Neural progenitor cell (in vitro differentiated cells): ENCODE measurements around the gene CBFA2T3. TPM values are rescaled to one million over a fixed set of nuclear protein-coding genes. Genes with fewer than 3 reads are reported as not detected.
A peak's percentile ranks its signal among the peaks of the same experiment; 100 is the strongest.

Experiments
- DNase-seq: peaks from one replicate; pipeline ENCODE4 v3.0.0-alpha.2; 2016; ENCODE audit warnings: low spot score
- H2AFZ ChIP-seq: fragments of 200-600 bp; sonication (generic); replicated peaks from 2 replicates; pipeline ENCODE4 v1.6.1; 2016; ENCODE audit warnings: antibody characterized with exemption
- H3F3A ChIP-seq: fragments of 200-600 bp; sonication (generic); 2 replicates; pipeline ENCODE4 v1.6.1; 2016; ENCODE audit warnings: antibody characterized with exemption, low read depth
- H3K27ac ChIP-seq: fragments of 200-600 bp; sonication (generic); 2 replicates; pipeline ENCODE4 v1.5.1; 2016; ENCODE audit warnings: mild to moderate bottlenecking
- H3K27me3 ChIP-seq: fragments of 200-600 bp; sonication (generic); 2 replicates; pipeline ENCODE4 v1.6.1; 2016; ENCODE audit warnings: mild to moderate bottlenecking, moderate library complexity
- H3K36me3 ChIP-seq: fragments of 200-600 bp; sonication (generic); 2 replicates; pipeline ENCODE4 v1.5.1; 2016
- H3K4me1 ChIP-seq: fragments of 200-600 bp; sonication (generic); 2 replicates; pipeline ENCODE4 v1.6.1; 2016; ENCODE audit warnings: mixed run types
- H3K4me2 ChIP-seq: fragments of 200-600 bp; sonication (generic); 2 replicates; pipeline ENCODE4 v1.6.1; 2016
- H3K4me3 ChIP-seq: fragments of 200-600 bp; sonication (generic); 2 replicates; pipeline ENCODE4 v1.5.1; 2016
- H3K79me2 ChIP-seq: fragments of 200-600 bp; sonication (generic); 2 replicates; pipeline ENCODE4 v1.6.1; 2016; ENCODE audit warnings: low read depth
- H3K9ac ChIP-seq: fragments of 200-600 bp; sonication (generic); 2 replicates; pipeline ENCODE4 v1.6.1; 2016
- H3K9me3 ChIP-seq: fragments of 200-600 bp; sonication (generic); 2 replicates; pipeline ENCODE4 v1.5.1; 2016; ENCODE audit warnings: low read depth
- H4K20me1 ChIP-seq: fragments of 200-600 bp; sonication (generic); 2 replicates; pipeline ENCODE4 v1.6.1; 2016; ENCODE audit warnings: low read depth
- H3K27ac Mint-ChIP-seq: 3 replicates; pipeline ENCODE4 v1.8.0; 2021; ENCODE audit warnings: mixed read lengths
- H3K27me3 Mint-ChIP-seq: 2 replicates; pipeline ENCODE4 v1.8.0; 2022; ENCODE audit warnings: low read depth, mild to moderate bottlenecking, inconsistent platforms, moderate library complexity, mixed read lengths; ENCODE audit not compliant: insufficient read depth
- H3K36me3 Mint-ChIP-seq: 3 replicates; pipeline ENCODE4 v1.8.0; 2021; ENCODE audit warnings: mixed read lengths
- H3K4me1 Mint-ChIP-seq: 3 replicates; pipeline ENCODE4 v1.8.0; 2021; ENCODE audit warnings: mixed read lengths
- H3K4me3 Mint-ChIP-seq: 3 replicates; pipeline ENCODE4 v1.8.0; 2021; ENCODE audit warnings: mild to moderate bottlenecking, moderate library complexity, mixed read lengths
- H3K9me3 Mint-ChIP-seq: 3 replicates; pipeline ENCODE4 v1.8.0; 2020; ENCODE audit warnings: mixed read lengths
- CTCF ChIP-seq: fragments of 200-600 bp; sonication (generic); IDR thresholded peaks from 2 replicates; pipeline ENCODE4 v1.5.1; 2017; ENCODE audit warnings: antibody characterized with exemption, mild to moderate bottlenecking
- EZH2 ChIP-seq: fragments of 200-600 bp; sonication (generic); IDR thresholded peaks from 2 replicates; pipeline ENCODE4 v1.6.1; 2017; ENCODE audit warnings: antibody characterized with exemption, mild to moderate bottlenecking, moderate library complexity
- EZH2phosphoT487 ChIP-seq: fragments of 200-600 bp; sonication (generic); IDR thresholded peaks from 2 replicates; pipeline ENCODE4 v1.6.1; 2017; ENCODE audit warnings: antibody characterized with exemption
- total RNA-seq: library from RNA; depleted of rRNA; stranded (reverse); fragments of >200 nt; gene quantifications from 2 replicates; pipeline ENCODE4 v1.2.3, GENCODE V29; 2015; ENCODE audit warnings: low replicate concordance

Gene CBFA2T3
- total RNA-seq, 1 donor from 2014 or later = 0.22 TPM

- DNase-seq = no peak
- Histone ChIP-seq H2AFZ (no peak overlapping the region), H3K27ac (no peak overlapping the region), H3K4me3 (no peak overlapping the region), H3F3A (no peaks in the 10 kb centered on the region), H4K20me1 (no peaks in the 10 kb centered on the region), H3K4me1 (no peaks in the 10 kb centered on the region), H3K27me3 (no peaks in the 10 kb centered on the region), H3K4me2 (no peak overlapping the region), H3K36me3 (no peaks in the 10 kb centered on the region), H3K79me2 (no peaks in the 10 kb centered on the region), H3K9ac (no peak overlapping the region), H3K9me3 (no peaks in the 10 kb centered on the region)
- H3K36me3 Mint-ChIP-seq = no peaks in the 10 kb centered on the region
- peak overlapping the region; percentile 78 for H3K27ac Mint-ChIP-seq
- peaks cover 26% of the 10 kb centered on the region for H3K4me1 Mint-ChIP-seq
- H3K27me3 Mint-ChIP-seq = peaks cover 2% of the 10 kb centered on the region
- TF ChIP-seq CTCF = no peak
- no peak for TF ChIP-seq EZH2
- TF ChIP-seq EZH2phosphoT487 = no peak
- no peaks in the 10 kb centered on the region for H3K9me3 Mint-ChIP-seq
- no peak overlapping the region for H3K4me3 Mint-ChIP-seq
These were observed 2.1 kb downstream of the CBFA2T3 start for GRCh38 chr16:88974916-88975215.

- Histone ChIP-seq H3K27ac (no peak overlapping the region), H2AFZ (no peak overlapping the region), H3K9ac (no peak overlapping the region), H3K79me2 (no peaks in the 10 kb centered on the region), H4K20me1 (no peaks in the 10 kb centered on the region), H3K36me3 (no peaks in the 10 kb centered on the region), H3K27me3 (no peaks in the 10 kb centered on the region), H3K4me3 (no peak overlapping the region), H3K4me2 (no peak overlapping the region), H3F3A (no peaks in the 10 kb centered on the region), H3K9me3 (no peaks in the 10 kb centered on the region), H3K4me1 (no peaks in the 10 kb centered on the region)
- Mint-ChIP-seq H3K4me1 (peaks cover 28% of the 10 kb centered on the region), H3K27ac (no peak overlapping the region), H3K27me3 (peaks cover 2% of the 10 kb centered on the region), H3K4me3 (peak overlapping the region; percentile 35), H3K36me3 (no peaks in the 10 kb centered on the region), H3K9me3 (no peaks in the 10 kb centered on the region)
- no peak for DNase-seq
- TF ChIP-seq CTCF (no peak), EZH2 (no peak), EZH2phosphoT487 (no peak)
These were observed 2.7 kb downstream of the CBFA2T3 start for GRCh38 chr16:88974080-88974915.

- no peaks in the 10 kb centered on the region for H3K4me1 ChIP-seq
- H3K4me3 ChIP-seq = no peak overlapping the region
- no peaks in the 10 kb centered on the region for H4K20me1 ChIP-seq
- no peak overlapping the region for H3K9ac ChIP-seq
- Mint-ChIP-seq H3K4me3 (peak overlapping the region; percentile 35), H3K36me3 (no peaks in the 10 kb centered on the region), H3K9me3 (no peaks in the 10 kb centered on the region), H3K4me1 (peaks cover 28% of the 10 kb centered on the region), H3K27me3 (peaks cover 2% of the 10 kb centered on the region), H3K27ac (no peak overlapping the region)
- H3K36me3 ChIP-seq = no peaks in the 10 kb centered on the region
- H3K27ac ChIP-seq = no peak overlapping the region
- H3K4me2 ChIP-seq = no peak overlapping the region
- H3K9me3 ChIP-seq = no peaks in the 10 kb centered on the region
- no peaks in the 10 kb centered on the region for H3K79me2 ChIP-seq
- no peaks in the 10 kb centered on the region for H3K27me3 ChIP-seq
- DNase-seq = no peak
- TF ChIP-seq CTCF = no peak
- no peak for TF ChIP-seq EZH2
- TF ChIP-seq EZH2phosphoT487 = no peak
- H3F3A ChIP-seq = no peaks in the 10 kb centered on the region
- no peak overlapping the region for H2AFZ ChIP-seq
These were observed 3.5 kb downstream of the CBFA2T3 start for GRCh38 chr16:88973415-88974050.
